Measurements from ENCODE around the gene CCDC63.
"Not testable (repeated sequence)": the region's sequence is repeated elsewhere in the genome, so short reads cannot be mapped to it uniquely, and the experiment has no call there.

CCDC63 gene

GRCh38 chr12:110934093-110934852 is 87.5 kb downstream of the CCDC63 start:
- no peak for DNase-seq
- in situ Hi-C loops (cut with HindIII; ENCODE audit: low pct_ligation_motif_present, low pct_unique_long_range_greater_than_20kb, low sequenced_read_pairs), result no loop called here

- DNase-seq, result no peak
- in situ Hi-C loops (cut with HindIII; ENCODE audit: low pct_ligation_motif_present, low pct_unique_long_range_greater_than_20kb, low sequenced_read_pairs), result no loop called here
These were observed 88.8 kb downstream of the CCDC63 start for GRCh38 chr12:110935588-110935987.

GRCh38 chr12:110936367-110937103 is 89.7 kb downstream of the CCDC63 start:
- in situ Hi-C loops (cut with HindIII; ENCODE audit: low pct_ligation_motif_present, low pct_unique_long_range_greater_than_20kb, low sequenced_read_pairs), result no loop called here
- no peak for DNase-seq

- DNase-seq, result peak; percentile 57
- in situ Hi-C loops (cut with HindIII; ENCODE audit: low pct_ligation_motif_present, low pct_unique_long_range_greater_than_20kb, low sequenced_read_pairs), result no loop called here
These were observed 90.4 kb downstream of the CCDC63 start for GRCh38 chr12:110937104-110937641.

GRCh38 chr12:110940296-110940695 is 93.5 kb downstream of the CCDC63 start:
- in situ Hi-C loops (cut with HindIII; ENCODE audit: low pct_ligation_motif_present, low pct_unique_long_range_greater_than_20kb, low sequenced_read_pairs), result no loop called here
- no peak for DNase-seq

- in situ Hi-C loops (cut with HindIII; ENCODE audit: low pct_ligation_motif_present, low pct_unique_long_range_greater_than_20kb, low sequenced_read_pairs), result no loop called here
- DNase-seq, result no peak
These were observed 94.1 kb downstream of the CCDC63 start for GRCh38 chr12:110940933-110941332.

- no peak for DNase-seq
- in situ Hi-C loops (cut with HindIII; ENCODE audit: low pct_ligation_motif_present, low pct_unique_long_range_greater_than_20kb, low sequenced_read_pairs), result no loop called here
These were observed 94.6 kb downstream of the CCDC63 start for GRCh38 chr12:110941391-110941790.

- in situ Hi-C loops (cut with HindIII; ENCODE audit: low pct_ligation_motif_present, low pct_unique_long_range_greater_than_20kb, low sequenced_read_pairs), result no loop called here
- no peak for DNase-seq
These were observed 96.6 kb downstream of the CCDC63 start for GRCh38 chr12:110943373-110943772.

- no peak for DNase-seq
- in situ Hi-C loops (cut with HindIII; ENCODE audit: low pct_ligation_motif_present, low pct_unique_long_range_greater_than_20kb, low sequenced_read_pairs), result no loop called here
These were observed 101.3 kb downstream of the CCDC63 start for GRCh38 chr12:110948041-110948440.

- DNase-seq; in situ Hi-C loops (cut with HindIII; ENCODE audit: low pct_ligation_motif_present, low pct_unique_long_range_greater_than_20kb, low sequenced_read_pairs): not testable (repeated sequence)
These were observed 103.7 kb downstream of the CCDC63 start for GRCh38 chr12:110950466-110950865.

- in situ Hi-C loops (cut with HindIII; ENCODE audit: low pct_ligation_motif_present, low pct_unique_long_range_greater_than_20kb, low sequenced_read_pairs); DNase-seq: not testable (repeated sequence)
These were observed 104.1 kb downstream of the CCDC63 start for GRCh38 chr12:110950867-110951266.

Measured in ACHN (cell line).